GM18519 (cell line): ENCODE measurements around the gene OVOL3.
"Not testable (repeated sequence)": the region's sequence is repeated elsewhere in the genome, so short reads cannot be mapped to it uniquely, and the experiment has no call there.

Experiments
- ATAC-seq: cut with Tn5 transposase; IDR thresholded peaks from one replicate; pipeline ENCODE4 v1.9.1; 2021; ENCODE audit warnings: mild to moderate bottlenecking, moderate library complexity; ENCODE audit not compliant: unreplicated experiment, low FRiP score

OVOL3 gene

DNA sequence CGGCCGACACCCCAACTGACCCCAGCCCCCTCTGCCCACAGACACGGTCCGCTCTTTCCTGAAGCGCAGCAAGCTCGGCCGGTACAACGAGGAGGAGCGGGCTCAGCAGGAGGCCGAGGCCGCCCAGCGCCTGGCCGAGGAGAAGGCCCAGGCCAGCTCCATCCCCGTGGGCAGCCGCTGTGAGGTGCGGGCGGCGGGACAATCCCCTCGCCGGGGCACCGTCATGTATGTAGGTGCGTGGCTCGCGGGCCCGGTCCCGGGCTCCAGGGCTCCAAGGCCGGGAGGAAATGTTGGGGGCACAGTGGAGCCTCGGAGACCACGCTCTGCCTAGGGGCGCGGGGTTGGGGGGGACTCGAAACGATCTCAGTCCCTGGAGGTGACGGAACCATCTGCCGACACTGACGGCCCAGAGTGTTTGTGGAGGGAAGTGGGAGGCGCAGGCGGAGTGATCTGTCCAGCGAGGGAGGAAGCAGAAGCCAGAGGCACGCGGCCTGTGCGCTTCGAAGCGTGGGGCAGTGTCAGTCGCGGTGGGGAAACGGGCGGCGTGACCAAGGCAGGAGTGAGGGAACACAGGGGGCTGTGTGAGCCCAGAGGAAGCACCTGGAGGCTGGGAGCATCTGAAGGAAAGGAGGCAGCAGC is 10.7 kb downstream of the OVOL3 start:
- ATAC-seq = no peak

DNA sequence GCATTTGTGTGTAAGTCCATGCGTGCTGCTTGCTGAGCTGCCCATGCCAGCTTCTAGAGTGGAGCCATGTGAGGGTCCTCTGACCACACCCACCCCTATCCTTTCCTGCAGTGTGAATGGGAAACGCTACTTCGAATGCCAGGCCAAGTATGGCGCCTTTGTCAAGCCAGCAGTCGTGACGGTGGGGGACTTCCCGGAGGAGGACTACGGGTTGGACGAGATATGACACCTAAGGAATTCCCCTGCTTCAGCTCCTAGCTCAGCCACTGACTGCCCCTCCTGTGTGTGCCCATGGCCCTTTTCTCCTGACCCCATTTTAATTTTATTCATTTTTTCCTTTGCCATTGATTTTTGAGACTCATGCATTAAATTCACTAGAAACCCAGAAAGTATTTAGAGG is 14.6 kb downstream of the OVOL3 start:
- ATAC-seq = no peak

DNA sequence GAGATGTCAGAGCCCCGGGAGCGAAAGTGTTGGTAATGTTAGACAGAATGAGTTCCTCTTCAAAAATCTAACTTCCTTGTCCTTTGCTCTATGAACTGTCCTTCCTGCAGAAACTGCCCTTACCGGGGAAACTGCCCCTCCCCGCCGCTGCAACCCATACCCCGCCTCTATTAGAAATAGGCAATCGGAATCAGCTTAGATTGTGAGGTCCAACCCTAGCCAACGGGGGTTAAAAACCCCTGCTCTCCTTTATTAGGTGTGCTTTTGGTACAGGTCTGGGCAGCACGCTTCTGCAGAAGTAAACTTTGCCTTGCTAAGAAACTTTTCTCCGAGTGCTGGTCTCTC is 17.4 kb downstream of the OVOL3 start:
- ATAC-seq = no peak

DNA sequence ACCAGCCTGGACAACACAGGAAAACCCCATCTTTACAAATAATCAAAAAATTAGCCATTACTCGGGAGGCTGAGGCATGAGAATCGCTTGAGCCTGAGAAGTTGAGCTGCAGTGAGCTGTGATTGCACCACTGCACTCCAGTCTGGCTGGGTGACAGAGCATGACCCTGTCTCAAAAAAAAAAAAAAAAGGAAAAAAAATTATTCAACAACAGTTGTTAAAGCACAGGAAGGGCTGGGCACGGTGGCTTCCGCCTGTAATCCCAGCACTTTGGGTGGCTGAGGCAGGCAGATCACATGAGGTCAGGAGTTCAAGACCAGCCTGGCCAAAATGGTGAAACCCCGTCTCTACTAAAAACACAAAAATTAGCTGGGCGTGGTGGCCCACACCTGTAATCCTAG is 20.3 kb downstream of the OVOL3 start:
- ATAC-seq = not testable (repeated sequence)

DNA sequence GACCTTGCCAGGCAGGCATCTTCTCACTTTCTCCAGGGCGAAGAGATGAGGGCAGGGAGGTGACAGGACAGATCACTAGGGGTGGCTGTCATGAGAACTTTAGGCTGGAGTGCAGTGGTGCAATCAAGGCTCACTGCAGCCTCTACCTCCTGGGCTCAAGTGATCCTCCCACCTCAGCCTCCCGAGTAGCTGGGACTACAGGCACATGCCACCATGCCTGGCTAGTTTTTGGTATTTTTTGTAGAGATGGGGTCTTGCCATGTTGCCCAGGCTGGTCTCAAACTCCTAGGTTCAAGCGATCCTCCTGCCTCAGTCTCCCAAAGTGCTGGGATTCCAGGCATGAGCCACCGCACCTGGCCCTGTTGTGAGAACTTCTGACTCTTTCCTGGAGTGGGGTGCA is 23.9 kb downstream of the OVOL3 start:
- ATAC-seq = not testable (repeated sequence)

DNA sequence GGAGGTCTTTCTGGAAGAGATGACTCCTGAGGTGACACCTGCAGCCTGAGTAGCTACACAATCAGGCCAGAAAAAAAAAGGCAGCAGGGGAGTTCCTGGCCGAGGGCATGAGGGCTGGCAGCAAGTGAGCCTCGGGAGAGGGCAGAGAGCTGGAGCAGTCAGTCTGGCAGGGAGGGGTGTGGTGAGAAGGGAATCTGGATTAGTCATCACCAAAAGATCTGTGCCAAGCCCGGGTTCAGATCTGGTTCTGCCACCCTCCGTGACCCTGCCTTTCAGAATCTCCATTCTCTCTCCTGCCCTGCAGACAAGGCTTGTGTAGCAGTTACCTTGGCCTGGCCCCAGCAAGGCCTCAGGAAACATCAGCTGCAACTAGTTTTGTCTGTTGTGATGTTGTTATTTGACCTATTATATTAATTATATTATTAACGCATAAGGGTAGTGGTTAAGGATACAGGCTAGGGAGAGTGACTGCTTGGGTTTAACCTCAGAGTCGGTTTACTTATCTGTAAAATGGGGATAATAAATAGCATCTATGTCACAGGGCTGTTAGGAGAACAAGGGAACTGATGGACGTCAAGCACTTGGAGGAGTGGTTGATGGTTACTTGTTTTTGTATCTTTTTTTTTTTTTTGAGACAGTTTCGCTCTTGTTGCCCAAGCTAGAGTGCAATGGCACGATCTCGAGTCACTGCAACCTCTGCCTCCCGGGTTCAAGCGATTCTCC is 26.2 kb downstream of the OVOL3 start:
- no peak for ATAC-seq

DNA sequence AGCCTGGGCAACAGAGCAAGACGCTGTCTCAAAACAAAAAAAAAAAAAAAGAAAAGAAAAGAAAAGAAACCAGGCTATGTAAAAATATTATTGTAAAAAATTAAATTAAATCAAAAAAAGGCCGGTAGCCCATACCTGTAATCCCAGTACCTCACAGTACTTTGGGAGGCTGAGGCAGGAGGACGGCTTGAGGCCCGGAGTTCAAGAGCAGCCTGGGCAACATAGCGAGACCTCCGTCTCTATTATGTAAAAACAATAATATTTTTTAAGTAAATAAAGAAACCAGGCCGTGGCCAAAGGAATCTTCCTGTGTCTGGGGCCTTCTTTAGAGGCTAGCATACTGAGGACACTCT is 28.2 kb downstream of the OVOL3 start:
- no peak for ATAC-seq

DNA sequence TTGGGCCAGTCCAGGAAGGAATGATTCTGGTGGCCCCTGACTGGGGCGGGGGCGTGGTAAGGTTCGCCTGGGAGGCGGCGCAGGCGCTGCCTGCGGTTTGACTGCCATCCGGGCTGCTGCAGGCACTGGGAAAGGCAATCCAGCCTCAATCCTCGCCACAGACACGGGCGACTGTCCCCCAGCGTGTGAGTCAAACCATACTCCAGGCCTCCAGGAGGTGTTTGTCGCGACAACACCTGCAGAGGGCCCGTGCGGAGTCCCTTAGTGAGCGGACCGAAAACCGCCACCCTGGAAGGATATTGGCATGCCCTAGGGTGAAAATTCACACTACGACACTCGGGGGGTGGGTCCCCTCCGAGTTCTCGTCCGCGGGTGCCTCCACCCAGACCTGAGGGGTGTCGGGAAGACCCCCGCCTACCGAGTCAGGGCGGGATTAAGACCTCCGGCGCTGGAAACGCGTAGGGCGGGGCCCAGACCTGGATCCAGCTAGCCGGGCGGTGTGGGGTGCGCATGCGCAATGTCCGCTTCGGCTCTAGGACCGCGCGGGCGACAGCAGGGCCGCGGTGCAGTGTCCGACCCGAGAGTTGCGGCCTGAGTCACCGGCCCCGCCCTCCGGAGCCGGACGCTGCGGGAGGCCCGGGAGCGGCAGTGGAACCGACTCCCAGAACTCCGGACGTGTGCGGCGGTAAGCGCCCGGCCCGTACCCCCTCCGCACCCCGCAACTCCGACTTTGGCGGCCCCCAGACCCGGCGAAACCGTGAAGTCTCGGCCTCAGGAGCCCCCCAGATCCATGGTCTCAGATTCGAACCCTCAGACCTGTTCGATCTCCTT is 28.7 kb downstream of the OVOL3 start, which contains the start of gene CAPNS1:
Gene CAPNS1 (plus strand): TSS at position 594 of the 831 bp plus-strand sequence. CDS start 946 bp downstream, outside the sequence.
- ATAC-seq = peak; percentile 70

DNA sequence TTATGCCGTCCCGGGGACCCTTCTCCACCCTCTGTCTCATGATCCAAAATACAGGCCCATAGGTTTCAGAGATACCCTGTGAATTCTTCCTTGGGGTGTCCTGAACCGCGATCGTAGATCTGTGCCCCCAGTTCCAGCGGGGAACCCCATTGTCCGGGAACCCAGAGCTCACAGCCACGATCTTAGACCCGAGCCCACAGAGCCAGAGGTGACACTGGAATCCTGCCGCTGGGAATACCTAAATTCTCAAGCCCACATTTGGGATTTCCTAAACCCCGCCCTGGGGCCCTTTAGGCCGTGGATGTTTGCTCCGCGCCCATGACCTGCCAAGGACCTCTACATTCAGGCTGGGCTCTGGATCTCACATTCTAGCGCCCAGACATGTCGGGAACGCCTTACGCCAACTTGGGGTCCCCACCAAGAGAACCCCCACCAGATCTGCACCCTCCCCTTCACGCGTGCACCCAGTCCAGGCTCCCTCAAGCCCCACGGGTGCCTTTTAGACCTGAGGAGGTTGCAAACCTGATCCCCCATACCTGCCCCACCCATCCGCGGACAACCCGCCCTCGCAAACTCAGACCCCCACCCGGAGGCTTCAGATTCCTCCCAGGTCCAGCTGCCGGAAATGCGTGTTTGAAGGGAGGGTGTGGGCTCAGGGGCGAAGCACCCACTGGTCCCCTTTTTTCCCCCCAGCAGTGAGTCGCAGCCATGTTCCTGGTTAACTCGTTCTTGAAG is 29.5 kb downstream of the OVOL3 start:
- ATAC-seq = no peak

DNA sequence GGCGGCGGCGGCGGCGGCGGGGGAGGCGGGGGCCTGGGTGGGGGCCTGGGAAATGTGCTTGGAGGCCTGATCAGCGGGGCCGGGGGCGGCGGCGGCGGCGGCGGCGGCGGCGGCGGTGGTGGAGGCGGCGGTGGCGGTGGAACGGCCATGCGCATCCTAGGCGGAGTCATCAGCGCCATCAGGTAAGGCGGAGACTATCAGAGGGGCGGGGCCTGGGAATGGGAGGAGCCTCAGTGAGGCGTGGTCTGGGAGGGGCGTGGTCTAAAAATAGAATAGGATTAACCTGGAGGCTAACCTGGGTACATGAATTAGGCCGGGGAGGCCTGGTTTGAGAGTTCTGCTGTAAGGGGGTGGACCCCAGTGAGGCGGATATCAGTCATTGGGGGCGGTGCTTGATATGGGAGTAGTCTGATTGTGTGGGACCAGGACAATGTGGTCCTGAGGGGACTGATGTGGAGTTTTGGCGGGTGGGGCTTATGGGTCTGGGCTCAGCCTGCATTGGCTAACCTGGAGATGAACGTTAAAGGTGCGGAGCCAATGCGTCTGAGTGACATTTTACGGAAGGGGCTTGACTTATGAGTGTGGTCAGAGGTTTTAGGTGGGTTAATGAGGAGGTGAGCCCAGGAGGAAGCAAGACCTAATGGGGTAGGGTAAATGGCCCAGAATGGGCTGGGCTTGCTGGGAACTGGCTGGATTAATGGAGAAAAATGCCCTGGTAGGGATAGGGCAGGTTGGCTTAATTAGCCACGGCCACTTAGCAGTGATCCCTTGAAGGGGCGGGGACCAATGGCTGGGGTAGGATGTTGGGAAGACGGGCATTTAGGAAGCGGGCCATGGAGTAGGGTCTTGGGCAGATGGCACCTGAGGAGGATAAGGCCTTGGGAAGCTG is 30.3 kb downstream of the OVOL3 start:
- ATAC-seq = no peak

DNA sequence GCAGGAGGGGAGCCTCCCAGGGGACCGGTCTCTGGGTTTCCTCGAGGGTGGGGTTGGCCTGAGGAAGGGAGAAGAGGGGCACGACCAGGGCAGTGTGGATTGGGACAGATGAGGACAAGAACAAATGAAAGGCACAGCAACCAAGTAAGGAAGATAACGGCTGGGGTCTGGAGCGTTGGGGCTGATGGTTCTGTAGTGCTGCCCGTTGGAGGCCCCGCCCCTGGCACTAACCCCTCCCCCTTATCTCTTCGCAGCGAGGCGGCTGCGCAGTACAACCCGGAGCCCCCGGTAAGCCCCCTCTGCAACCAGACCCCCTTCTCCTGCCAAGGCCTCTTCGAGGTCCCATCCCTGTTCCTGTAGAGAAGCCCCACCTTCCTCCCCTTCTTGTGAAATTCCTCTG is 31.1 kb downstream of the OVOL3 start:
- no peak for ATAC-seq

DNA sequence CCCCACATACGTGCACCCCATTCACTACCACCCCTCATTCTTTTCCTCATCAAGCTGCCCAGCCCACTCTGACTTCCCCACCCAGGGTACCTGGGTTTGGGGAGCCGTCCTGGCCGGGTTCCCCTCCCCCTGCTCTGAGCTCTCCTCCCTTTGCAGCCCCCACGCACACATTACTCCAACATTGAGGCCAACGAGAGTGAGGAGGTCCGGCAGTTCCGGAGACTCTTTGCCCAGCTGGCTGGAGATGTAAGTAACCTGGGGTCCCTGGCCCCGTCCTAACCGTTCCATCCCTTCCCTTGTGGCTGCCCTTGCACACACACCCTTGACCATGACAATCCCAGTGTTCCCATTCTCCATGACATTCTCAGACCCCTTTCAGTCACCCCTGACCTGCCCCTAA is 31.6 kb downstream of the OVOL3 start:
- no peak for ATAC-seq

DNA sequence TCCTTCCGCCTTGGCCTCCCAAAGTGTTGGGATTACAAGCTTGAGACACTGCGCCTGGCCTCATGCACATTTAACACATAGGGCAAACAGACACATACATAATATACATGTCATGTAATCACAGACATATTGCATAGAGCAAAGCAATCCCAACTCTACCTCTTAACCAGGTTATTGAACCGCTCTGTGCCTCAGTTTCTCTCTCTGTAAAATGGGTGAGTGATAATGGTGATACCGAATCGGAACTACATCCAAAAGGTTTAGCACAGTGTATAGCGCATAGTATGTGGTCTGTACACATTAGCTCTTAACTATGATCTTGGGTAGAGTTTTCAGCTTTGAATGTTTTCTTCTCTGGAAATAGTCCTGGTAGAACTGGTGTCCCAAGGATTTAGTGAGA is 33.7 kb downstream of the OVOL3 start:
- no peak for ATAC-seq

DNA sequence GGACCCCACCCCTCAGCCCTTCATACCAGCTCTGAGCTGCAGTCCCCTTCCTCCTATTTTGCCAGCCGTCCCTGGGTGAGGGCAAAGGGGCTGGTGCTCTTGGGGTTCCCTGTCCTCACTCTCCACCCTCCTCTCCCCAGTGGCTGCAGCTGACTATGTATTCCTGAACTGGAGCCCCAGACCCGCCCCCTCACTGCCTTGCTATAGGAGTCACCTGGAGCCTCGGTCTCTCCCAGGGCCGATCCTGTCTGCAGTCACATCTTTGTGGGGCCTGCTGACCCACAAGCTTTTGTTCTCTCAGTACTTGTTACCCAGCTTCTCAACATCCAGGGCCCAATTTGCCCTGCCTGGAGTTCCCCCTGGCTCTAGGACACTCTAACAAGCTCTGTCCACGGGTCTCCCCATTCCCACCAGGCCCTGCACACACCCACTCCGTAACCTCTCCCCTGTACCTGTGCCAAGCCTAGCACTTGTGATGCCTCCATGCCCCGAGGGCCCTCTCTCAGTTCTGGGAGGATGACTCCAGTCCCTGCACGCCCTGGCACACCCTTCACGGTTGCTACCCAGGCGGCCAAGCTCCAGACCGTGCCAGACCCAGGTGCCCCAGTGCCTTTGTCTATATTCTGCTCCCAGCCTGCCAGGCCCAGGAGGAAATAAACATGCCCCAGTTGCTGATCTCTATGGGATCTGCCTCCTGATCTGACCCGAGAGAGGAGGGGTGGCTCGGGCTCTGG is 38.9 kb downstream of the OVOL3 start:
- ATAC-seq = no peak

DNA sequence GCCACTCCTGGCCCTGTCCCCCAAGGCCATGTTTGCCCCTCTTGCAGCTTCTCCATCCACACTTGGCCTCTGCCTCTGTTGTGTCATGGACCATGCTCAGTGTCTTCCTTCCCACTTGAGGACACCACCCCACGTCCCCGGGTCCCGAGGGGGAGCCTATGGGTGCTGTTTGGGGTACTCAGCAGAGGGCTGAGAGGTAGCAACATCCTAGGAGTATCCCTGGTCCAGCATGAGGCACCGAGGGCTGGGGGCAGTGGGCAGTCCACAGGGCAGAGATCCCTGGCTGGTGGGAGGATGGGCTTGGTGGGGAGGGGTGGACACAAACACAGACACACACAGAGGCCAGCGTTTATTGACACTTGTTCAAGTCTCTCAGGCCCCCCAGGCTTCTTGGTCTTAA is 39.6 kb downstream of the OVOL3 start:
- no peak for ATAC-seq

DNA sequence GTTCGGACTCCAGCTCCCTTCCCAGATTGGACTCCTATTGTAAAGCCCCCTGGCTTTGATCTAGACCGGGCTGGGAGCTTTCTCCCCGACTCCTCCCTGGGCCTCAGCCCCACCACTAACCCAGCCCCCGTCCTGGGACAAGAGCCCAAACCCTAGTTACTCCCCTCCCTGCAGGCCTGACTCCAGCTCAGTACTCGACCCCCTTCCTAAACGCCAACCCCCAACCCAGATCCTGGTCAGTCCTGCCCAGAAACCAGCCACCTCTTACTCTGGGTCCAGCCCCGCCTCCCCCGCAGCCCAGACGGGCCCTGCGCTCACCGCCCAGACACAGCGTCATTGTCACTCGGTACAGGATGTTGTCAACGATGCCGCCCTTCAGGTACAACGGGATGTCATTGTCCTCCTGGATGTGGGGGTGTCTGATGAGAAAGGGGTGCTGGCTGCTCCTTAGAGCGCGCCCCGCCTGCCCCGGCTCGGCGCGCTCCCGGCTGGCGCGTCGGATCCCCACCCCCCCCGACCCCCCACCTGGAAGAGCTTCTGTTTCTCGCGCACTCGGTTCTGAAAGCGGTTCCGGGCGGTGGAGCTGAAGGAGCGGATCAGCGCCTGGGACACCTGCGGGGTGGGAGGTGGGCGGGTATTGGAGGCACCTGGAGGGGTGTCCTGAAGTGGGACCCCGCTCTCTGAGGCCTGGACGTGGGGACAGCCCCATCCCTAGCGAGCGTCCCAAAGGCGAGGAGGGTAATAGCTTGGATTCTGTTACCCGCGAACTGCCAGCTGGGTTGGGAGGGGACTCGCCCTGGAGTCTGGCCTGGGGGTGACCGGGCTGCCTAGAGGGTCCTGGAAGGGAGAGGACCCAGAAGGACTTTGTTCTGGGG is 40.4 kb downstream of the OVOL3 start:
- no peak for ATAC-seq

DNA sequence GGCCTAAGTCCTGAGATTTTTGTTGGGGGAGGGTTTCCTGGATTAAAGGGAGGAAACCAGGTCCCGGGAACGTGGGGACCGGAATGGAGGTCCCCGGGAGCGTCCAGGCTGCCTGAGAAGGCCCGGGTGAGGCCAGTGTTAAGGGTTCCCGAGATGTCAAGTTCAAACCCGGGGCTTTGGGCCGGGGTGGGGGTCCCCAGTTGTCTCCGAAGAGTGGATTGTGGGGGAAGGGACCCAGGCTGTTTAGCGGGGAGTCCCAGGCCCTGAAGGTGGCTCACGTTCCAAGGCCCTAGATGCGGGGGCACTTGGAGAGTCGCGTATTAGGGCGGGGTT is 41.0 kb downstream of the OVOL3 start:
- no peak for ATAC-seq

DNA sequence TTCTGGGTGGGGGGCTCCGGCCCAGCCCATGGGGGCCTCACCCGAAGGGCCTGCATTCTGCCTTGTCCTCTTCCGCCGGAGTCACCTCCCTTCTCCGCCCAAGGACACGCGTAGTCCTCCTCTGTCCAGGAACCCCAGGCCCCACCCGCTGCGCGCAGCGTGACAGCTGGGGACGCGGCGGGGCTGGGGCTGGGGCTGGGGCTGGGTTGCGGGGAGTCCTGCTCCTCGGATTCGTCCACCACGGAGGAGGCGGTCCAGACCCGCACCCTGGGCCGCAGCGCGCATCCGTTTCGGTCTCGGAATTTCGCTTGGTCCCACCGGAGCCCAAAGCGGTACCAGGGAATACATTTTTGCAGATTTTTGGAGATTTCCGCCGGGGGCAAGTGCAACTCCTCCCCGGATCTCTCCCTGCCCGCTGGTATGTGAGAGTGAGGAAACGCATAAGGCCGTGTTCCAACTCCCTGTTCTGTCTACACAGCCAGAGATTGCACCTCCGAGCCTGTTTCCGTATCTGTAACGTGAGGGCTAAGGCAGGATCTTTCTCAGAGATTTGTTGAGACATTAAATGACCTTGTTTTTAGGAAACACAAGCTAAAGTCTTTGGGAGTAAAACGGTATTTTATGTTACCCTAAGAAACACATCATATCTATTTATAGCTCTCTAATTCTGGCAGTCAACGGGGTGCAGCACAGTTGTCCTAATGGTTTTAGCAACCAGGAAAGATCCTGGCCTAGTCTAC is 41.6 kb downstream of the OVOL3 start, which contains the start of gene COX7A1:
Gene COX7A1 (minus strand): TSS at position 96 of the 740 bp plus-strand sequence. CDS start 40 bp downstream, at position 56.
- ATAC-seq = no peak
